NB4 (cell line): ENCODE results near the gene CTCF.

Experiments
- CTCF ChIP-seq: IDR thresholded peaks from one replicate; pipeline ENCODE4 v1.5.1; 2012; ENCODE audit warnings: low read depth, low read length
- POLR2A ChIP-seq: IDR thresholded peaks from 2 replicates; pipeline ENCODE4 v1.6.1; 2011; ENCODE audit warnings: mild to moderate bottlenecking; ENCODE audit not compliant: insufficient read length; ENCODE audit errors: extremely low read depth

GRCh38 chr16:67565470-67566100 lies 3.3 kb downstream of the CTCF start:
- TF ChIP-seq POLR2A = no peak
- TF ChIP-seq CTCF = no peak
